ENCODE data around the gene METTL1. TPM values are rescaled to one million over a fixed set of nuclear protein-coding genes. Genes with fewer than 3 reads are reported as not detected.
"Not testable (repeated sequence)": the region's sequence is repeated elsewhere in the genome, so short reads cannot be mapped to it uniquely, and the experiment has no call there.

METTL1 gene
- 10 to 100 TPM; 26.3 to 28.8 TPM for total RNA-seq

DNA sequence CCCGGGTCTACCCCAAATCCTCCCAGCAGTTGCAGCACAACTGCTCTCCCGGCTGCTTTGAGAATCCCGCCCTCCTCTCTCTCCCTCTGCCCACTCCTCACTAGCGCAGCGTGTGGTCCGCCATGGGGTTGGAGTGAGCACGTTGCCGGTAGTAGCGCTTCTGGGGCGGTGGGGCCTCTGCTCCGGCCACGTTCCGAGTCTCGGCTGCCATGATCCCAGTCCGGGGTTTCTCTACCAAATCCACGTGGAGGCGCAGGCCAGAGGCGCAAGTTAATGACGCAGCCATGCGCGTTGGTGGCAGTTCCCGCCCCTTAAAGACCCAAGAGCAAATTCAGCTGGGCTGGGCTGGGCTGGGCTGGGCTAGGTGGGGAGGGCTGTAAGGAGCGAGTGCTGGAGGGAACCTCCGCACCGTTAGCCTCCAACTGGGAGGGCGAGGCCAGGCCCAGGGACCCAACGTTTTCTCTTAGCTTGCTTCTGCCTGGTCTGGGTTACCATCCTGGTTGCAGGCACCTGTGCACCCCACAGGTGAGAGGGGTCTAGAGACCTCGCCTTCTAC lies at the start of gene METTL1:
Gene METTL1 (minus strand): TSS at position 233 of the 556 bp plus-strand sequence. CDS start 22 bp downstream, at position 211.
- H3K4me1 Mint-ChIP-seq (ENCODE audit: low read depth), result peaks cover 21% of the 10 kb centered on the region
- ChIA-PET POLR2A (interaction anchor here (0.6 to 1.3 kb wide), 5 partner anchors 9 to 98 kb away, joined by 3 to 6 read pairs (median 5); partner anchors contain the start of gene TSFM), CTCF (interaction anchor here (0.9 to 1.5 kb wide), 6 partner anchors 9 to 31 kb away, joined by 3 to 13 read pairs (median 7); partner anchors contain the start of gene TSFM)

DNA sequence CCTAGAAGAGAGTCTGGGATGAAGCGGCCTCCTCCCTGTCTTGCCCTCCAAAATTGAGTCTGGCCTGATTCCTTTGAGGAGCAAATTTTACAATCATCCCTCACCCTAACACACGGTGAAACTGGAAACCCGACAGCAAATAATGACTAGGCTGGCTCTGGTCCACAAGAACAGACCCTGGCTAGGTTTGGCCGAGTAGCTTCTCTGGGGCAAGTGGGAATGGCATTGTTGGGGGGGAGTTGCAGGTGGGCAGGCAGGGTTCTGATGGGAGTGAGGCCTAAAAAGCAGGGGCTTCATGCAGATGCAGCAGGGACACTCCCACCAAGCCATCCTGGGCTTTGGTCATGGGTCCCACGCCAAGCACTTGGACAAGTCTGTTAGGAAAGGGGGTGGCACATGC lies 49.1 kb upstream of the METTL1 start:
- CTCF ChIA-PET, result interaction anchor here (1.2 kb wide), 1 partner anchor 19 kb away, joined by 5 read pairs; no protein-coding TSS in a partner anchor
- H3K9me3 Mint-ChIP-seq (ENCODE audit: insufficient read depth); H3K4me1 Mint-ChIP-seq (ENCODE audit: low read depth); H3K27me3 Mint-ChIP-seq (ENCODE audit: low read depth); POLR2A ChIA-PET; H3K27ac Mint-ChIP-seq; DNase-seq; ATAC-seq; H3K4me3 Mint-ChIP-seq: not testable (repeated sequence)
- H3K36me3 Mint-ChIP-seq (ENCODE audit: low read depth), result peaks cover 44% of the 10 kb centered on the region

More for the DNA sequence above, at the start of gene METTL1:
- H3K4me3 Mint-ChIP-seq, result peak within 1 kb of the TSS; percentile 97
- ATAC-seq (peak; percentile 91), DNase-seq (peak; percentile 96)
- no peaks in the 10 kb centered on the region for H3K27me3 Mint-ChIP-seq (ENCODE audit: low read depth)
- H3K36me3 Mint-ChIP-seq (ENCODE audit: low read depth), result peaks cover 25% of the 10 kb centered on the region
- peak within 1 kb of the TSS; percentile 98 for H3K27ac Mint-ChIP-seq
- no peaks in the 10 kb centered on the region for H3K9me3 Mint-ChIP-seq (ENCODE audit: insufficient read depth)

DNA sequence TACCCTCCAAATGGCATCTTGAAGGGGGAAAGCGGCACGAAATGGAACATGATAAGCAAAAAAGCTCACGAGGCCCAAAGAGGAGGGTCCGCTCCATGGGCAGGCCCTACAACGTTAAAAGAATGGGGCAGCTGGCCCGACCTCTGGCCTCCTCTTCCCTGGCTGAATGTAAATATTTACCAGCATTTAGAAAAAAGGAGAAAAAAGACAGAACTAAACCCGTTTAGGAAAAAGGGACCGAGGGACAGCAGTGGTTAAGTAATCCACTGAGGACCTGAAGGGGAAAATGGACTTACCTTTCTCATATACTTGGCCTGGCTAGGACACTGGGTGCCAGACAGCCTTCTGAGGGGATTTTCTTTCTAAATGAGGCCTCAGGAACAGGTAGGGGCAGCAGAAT lies 48.2 kb upstream of the METTL1 start:
- H3K4me1 Mint-ChIP-seq (ENCODE audit: low read depth); ATAC-seq; H3K4me3 Mint-ChIP-seq; H3K27me3 Mint-ChIP-seq (ENCODE audit: low read depth); DNase-seq; POLR2A ChIA-PET; H3K9me3 Mint-ChIP-seq (ENCODE audit: insufficient read depth); H3K27ac Mint-ChIP-seq: not testable (repeated sequence)
- CTCF ChIA-PET, result interaction anchor here (1.2 kb wide), 1 partner anchor 18 kb away, joined by 5 read pairs; no protein-coding TSS in a partner anchor
- H3K36me3 Mint-ChIP-seq (ENCODE audit: low read depth), result peaks cover 37% of the 10 kb centered on the region

DNA sequence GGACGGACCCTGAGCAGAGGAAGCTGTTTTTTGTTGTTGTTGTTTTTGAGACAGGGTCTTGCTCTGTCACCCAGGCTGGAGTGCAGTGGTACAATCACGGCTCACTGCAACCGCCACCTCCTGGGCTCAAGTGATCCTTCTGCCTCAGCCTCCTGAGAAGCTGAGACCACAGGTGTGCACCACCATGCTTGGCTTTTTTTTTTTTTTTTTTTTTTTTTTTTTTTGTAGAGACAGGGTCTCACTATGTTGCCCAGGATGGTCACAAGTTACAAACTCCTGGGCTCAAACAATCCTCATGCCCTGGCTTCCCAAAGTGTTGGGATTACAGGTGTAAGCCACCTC lies 46.1 kb upstream of the METTL1 start:
- H3K27me3 Mint-ChIP-seq (ENCODE audit: low read depth); H3K9me3 Mint-ChIP-seq (ENCODE audit: insufficient read depth); H3K4me1 Mint-ChIP-seq (ENCODE audit: low read depth); H3K27ac Mint-ChIP-seq; DNase-seq; ATAC-seq; H3K4me3 Mint-ChIP-seq: not testable (repeated sequence)
- H3K36me3 Mint-ChIP-seq (ENCODE audit: low read depth), result peaks cover 22% of the 10 kb centered on the region
- ChIA-PET POLR2A (interaction anchor here (0.7 kb wide), 1 partner anchor 24 kb away, joined by 3 read pairs; no protein-coding TSS in a partner anchor), CTCF (interaction anchor here (1.1 to 7.4 kb wide), 5 partner anchors 14 to 86 kb away, joined by 3 to 38 read pairs (median 6); no protein-coding TSS in a partner anchor)

DNA sequence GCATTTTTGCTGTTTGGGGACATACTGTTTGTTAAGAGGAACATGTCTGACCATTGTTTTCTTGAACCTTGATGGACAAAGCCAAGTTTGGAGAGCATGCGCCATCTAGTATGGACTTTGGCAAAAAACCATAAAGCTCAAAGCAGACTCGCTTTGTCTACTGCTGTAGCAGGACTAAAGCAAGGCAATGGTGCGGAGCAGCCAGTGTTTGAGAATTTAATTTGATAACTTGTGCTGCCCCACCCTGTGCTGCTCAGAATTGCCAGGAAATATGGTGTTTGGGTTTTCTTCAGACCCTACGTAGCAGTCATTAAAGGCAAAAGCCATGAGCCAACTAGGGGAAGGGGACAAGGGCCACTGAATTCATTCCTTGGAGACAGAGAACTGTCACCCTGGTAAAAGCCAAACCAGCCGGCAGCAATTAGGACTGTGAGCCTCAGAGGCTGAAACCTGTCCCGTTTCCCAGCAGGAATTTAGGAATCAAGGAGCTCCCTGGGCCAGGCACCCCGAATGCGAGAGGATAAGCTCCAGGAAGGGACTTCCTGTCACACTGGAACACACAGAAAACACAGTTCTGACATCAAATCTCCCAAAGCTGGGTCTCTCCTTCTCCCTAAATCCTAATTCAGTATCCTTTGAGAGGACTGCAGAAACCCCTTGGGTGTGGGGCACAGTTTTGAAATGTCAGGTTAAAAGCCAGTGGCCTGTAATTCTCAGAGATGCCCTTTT lies 45.5 kb upstream of the METTL1 start:
- DNase-seq, result no peak
- H3K27ac Mint-ChIP-seq, result no peak overlapping the region
- ATAC-seq, result no peak
- H3K4me3 Mint-ChIP-seq, result no peak overlapping the region
- H3K27me3 Mint-ChIP-seq (ENCODE audit: low read depth), result no peaks in the 10 kb centered on the region
- POLR2A ChIA-PET, result no interaction called here
- CTCF ChIA-PET, result interaction anchor here (1.1 to 7.4 kb wide), 5 partner anchors 14 to 87 kb away, joined by 3 to 38 read pairs (median 6); no protein-coding TSS in a partner anchor
- no peaks in the 10 kb centered on the region for H3K4me1 Mint-ChIP-seq (ENCODE audit: low read depth)
- no peaks in the 10 kb centered on the region for H3K9me3 Mint-ChIP-seq (ENCODE audit: insufficient read depth)
- H3K36me3 Mint-ChIP-seq (ENCODE audit: low read depth), result peaks cover 18% of the 10 kb centered on the region

DNA sequence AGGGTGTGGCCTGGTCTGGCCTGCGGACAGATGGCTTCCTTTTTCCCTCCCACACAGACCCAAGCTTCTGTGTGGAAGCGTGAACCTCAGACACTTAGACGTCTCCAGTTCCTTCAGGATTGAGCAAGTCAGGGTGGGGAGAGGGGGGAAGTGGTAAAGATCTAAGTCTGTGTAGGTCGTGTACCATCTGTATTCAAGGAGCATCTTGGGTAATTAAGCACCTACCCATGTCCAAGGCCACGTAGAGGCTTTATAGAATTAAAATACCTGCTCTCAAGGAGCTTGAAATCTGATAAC lies 44.9 kb upstream of the METTL1 start:
- no peaks in the 10 kb centered on the region for H3K27me3 Mint-ChIP-seq (ENCODE audit: low read depth)
- no peak overlapping the region for H3K4me3 Mint-ChIP-seq
- H3K4me1 Mint-ChIP-seq (ENCODE audit: low read depth), result no peaks in the 10 kb centered on the region
- ATAC-seq (no peak), DNase-seq (no peak)
- H3K9me3 Mint-ChIP-seq (ENCODE audit: insufficient read depth), result no peaks in the 10 kb centered on the region
- ChIA-PET CTCF (interaction anchor here (1.1 to 7.4 kb wide), 3 partner anchors 13 to 88 kb away, joined by 3 to 38 read pairs (median 14); no protein-coding TSS in a partner anchor), POLR2A (no interaction called here)
- peaks cover 15% of the 10 kb centered on the region for H3K36me3 Mint-ChIP-seq (ENCODE audit: low read depth)
- no peak overlapping the region for H3K27ac Mint-ChIP-seq

DNA sequence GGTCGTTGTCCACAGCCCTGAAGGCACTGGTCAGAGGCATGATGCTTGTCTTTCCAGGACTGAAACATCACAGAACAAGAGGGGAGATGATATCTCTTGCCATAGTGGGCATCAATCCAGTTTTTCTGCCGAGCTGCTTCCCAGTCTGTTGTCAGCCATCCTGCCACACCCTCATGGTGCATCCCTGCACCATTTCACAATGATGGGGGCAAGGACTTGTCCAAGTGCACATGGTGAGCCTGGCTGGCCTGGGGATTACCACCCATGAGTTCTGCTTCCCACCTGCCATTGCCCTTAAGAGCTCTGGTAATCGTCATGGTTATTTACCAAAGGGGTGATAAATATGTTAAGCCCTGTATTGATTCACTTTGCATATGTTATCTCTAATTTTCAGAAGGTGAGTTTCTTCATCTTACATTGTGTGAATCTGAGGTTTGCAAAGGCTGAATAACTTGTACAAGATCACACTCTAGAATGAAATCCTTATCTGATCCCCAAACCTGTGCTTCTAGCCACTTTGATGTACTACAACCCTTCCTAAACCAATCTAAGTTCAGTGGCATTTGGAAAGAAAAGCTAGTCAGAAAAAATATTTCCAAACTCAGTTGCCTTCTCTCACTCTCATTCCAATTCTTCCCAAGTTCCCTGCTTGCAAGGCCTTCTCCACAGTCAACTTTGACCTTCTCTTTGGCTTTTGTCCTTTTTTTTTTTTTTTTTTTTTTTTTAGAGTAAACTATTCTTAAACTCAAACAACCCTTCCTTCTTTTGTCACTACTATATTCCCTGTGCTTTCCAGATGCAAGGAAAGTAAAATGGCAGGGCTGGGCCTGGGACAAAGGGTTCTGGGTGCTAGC lies 44.3 kb upstream of the METTL1 start:
- Mint-ChIP-seq H3K27ac (peak overlapping the region; percentile 20), H3K27me3 (ENCODE audit: low read depth) (no peaks in the 10 kb centered on the region), H3K9me3 (ENCODE audit: insufficient read depth) (no peaks in the 10 kb centered on the region), H3K4me1 (ENCODE audit: low read depth) (no peaks in the 10 kb centered on the region), H3K4me3 (no peak overlapping the region), H3K36me3 (ENCODE audit: low read depth) (peaks cover 14% of the 10 kb centered on the region)
- CTCF ChIA-PET, result interaction anchor here (2.6 to 7.4 kb wide), 2 partner anchors 13 to 88 kb away, joined by 14 to 38 read pairs; no protein-coding TSS in a partner anchor
- POLR2A ChIA-PET, result no interaction called here
- ATAC-seq, result no peak
- DNase-seq, result no peak

DNA sequence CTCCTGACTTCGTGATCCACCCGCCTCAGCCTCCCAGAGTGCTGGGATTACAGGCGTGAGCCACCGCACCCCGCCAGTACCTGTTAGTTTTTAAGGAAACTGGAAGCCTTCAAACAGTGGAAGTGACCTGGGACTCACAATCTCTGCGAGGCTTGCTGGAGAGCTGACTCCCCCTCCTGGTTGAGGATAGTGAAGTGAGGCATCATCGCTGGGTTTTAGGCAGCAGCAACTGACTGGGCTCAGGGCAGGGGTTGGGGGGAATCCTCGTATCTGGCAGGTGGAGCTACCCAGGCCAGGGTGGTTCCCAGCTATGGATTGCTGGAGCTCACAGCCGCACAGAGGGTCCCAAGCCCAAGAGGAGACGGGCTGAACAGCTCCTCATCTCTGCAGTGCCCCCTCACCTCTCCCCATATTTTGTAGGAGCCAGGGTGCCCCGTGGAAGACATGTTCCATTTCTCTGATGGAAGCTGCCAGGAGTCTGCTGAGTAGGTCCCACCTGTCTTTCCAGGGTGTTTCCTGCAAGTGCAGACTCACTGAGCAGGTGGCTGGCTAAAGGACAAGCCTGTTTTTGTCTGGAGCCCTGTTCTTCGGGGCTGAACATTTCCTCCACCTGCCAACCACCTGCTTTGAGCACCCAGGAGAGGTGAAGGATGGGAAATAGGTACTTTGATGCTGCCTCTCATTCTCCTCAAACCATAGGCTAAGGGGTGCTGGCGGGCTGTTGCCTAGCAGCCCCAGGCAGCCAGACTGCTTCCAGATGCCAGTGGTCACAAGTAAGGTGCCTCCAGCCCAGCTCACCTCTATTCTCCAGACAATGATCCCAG lies 43.5 kb upstream of the METTL1 start:
- POLR2A ChIA-PET, result interaction anchor here (0.6 kb wide), 1 partner anchor 89 kb away, joined by 3 read pairs; no protein-coding TSS in a partner anchor

DNA sequence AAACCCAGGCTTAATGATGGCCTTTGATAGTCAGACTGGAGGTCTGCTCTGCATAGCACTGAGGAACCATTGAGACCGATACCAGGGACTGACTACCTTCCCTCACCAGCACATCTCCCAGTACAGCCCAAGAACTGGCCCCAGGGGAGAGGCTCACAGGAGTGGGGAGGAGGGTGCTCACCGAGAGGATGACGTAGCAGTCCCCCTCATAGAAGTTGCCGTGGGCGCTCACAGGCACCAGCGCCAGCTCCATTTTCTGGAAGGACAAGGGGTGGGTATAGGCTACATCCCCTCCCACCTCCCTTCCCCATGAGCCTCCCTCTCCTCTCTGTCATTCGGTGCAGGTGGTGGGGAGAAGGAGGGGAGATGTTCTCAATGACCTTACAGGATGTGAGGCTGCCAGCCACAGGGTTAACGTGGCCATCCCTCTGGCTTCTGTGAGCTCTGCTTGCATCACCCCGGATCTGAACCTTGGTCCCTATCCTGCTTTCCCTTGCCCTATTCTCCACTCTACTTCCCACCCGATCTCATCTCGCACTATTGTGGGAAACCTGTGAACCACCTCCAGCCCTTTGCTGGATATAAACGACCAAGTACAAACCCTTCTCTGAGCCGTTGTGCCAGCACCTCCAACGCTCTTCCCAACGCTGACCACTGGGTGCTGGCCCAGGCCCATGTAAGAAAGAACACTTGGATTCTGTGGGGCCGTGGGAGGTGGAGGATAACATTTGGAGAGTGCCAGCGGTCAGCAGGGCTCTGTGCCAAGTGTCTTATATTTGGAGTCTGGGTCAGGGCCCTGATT lies 42.3 kb upstream of the METTL1 start:
- ChIA-PET POLR2A (no interaction called here), CTCF (interaction anchor here (1.7 to 7.4 kb wide), 2 partner anchors 11 to 31 kb away, joined by 6 to 38 read pairs; partner anchors contain the start of gene TSFM)
- ATAC-seq, result no peak
- no peak for DNase-seq
- Mint-ChIP-seq H3K9me3 (ENCODE audit: insufficient read depth) (no peaks in the 10 kb centered on the region), H3K4me1 (ENCODE audit: low read depth) (no peaks in the 10 kb centered on the region), H3K36me3 (ENCODE audit: low read depth) (peaks cover 8% of the 10 kb centered on the region), H3K27ac (no peak overlapping the region), H3K27me3 (ENCODE audit: low read depth) (no peaks in the 10 kb centered on the region), H3K4me3 (no peak overlapping the region)

More for the DNA sequence above, 43.5 kb upstream of the METTL1 start:
- DNase-seq (no peak), ATAC-seq (no peak)
- peak overlapping the region; percentile 20 for H3K27ac Mint-ChIP-seq
- no peak overlapping the region for H3K4me3 Mint-ChIP-seq
- CTCF ChIA-PET, result interaction anchor here (7.4 kb wide), 1 partner anchor 12 kb away, joined by 38 read pairs; no protein-coding TSS in a partner anchor
- no peaks in the 10 kb centered on the region for H3K4me1 Mint-ChIP-seq (ENCODE audit: low read depth)
- no peaks in the 10 kb centered on the region for H3K27me3 Mint-ChIP-seq (ENCODE audit: low read depth)
- peaks cover 8% of the 10 kb centered on the region for H3K36me3 Mint-ChIP-seq (ENCODE audit: low read depth)
- no peaks in the 10 kb centered on the region for H3K9me3 Mint-ChIP-seq (ENCODE audit: insufficient read depth)

DNA sequence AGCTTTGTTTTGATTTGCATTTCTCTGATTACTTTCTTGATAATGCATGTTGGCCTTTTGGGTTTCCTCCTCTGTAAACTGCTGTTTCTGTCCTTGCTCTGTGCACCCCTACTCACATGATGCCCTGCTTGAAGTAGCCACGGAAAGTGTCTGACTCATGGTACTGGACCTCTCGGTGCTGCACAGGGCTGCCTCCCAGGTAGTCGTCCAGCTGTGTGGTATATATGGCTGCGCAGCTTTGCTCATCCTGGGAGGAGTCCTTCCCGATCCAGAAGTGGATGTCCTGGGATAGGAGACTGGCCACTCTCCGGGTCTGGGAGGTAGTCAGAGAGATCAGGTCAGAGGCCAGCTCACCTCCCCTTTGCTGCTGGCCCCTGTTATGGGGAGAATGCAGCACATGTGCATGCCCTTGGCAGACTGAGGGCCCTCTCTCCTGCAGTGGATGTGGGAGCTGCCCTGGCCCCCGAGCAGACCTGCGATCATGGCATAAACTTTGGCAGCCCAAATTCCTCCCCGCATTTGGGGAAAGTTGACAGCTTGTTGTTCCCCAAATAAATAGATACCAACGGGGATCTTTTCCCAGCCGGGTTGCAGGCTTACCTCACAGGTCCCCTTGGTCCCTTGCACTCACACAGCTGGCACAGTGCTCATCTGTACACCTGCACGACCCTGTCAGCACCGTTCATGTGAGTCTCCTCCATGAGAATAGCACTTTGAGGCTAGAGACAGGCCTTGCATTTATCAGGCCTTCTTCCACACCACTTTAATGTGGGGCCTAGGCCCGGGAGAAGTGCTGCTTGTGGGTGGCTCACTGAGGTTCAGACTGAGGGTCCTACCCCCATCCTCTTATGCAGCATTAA lies 41.4 kb upstream of the METTL1 start:
- no peaks in the 10 kb centered on the region for H3K27me3 Mint-ChIP-seq (ENCODE audit: low read depth)
- ATAC-seq, result no peak
- ChIA-PET POLR2A (no interaction called here), CTCF (interaction anchor here (0.9 to 7.4 kb wide), 3 partner anchors 10 to 92 kb away, joined by 3 to 38 read pairs (median 6); partner anchors contain the start of gene TSFM)
- no peak overlapping the region for H3K4me3 Mint-ChIP-seq
- no peaks in the 10 kb centered on the region for H3K9me3 Mint-ChIP-seq (ENCODE audit: insufficient read depth)
- no peak overlapping the region for H3K27ac Mint-ChIP-seq
- DNase-seq, result no peak
- no peaks in the 10 kb centered on the region for H3K4me1 Mint-ChIP-seq (ENCODE audit: low read depth)
- H3K36me3 Mint-ChIP-seq (ENCODE audit: low read depth), result no peaks in the 10 kb centered on the region

Measured in activated CD8-positive, alpha-beta T cell treated with anti-CD3 and anti-CD28 coated beads, Interleukin-2, amount 10 ng/mL, durations not matched to agents 7 days and 5 days (primary cell).